T follicular helper cell (primary cell): ENCODE measurements around the gene ROBO1.

Experiments
- DNase-seq: peaks from one replicate; pipeline ENCODE4 v3.0.0-alpha.2; 2020; ENCODE audit warnings: low read depth

Gene ROBO1

GRCh38 chr3:79015854-79016253, 751.9 kb downstream of the ROBO1 start:
- DNase-seq: no peak

GRCh38 chr3:79012946-79013362, 754.8 kb downstream of the ROBO1 start:
- DNase-seq: no peak

GRCh38 chr3:79012530-79012913, 755.3 kb downstream of the ROBO1 start:
- DNase-seq: no peak

- no peak for DNase-seq
Observed at GRCh38 chr3:79011821-79012529, 755.8 kb downstream of the ROBO1 start.

- no peak for DNase-seq
Observed at GRCh38 chr3:79009861-79010260, 757.9 kb downstream of the ROBO1 start.

GRCh38 chr3:79006077-79006476, 761.7 kb downstream of the ROBO1 start:
- DNase-seq: no peak

- no peak for DNase-seq
Observed at GRCh38 chr3:79005084-79005483, 762.7 kb downstream of the ROBO1 start.

- no peak for DNase-seq
Observed at GRCh38 chr3:79003994-79004393, 763.8 kb downstream of the ROBO1 start.

- DNase-seq: no peak
Observed at GRCh38 chr3:79002465-79003372, 765.1 kb downstream of the ROBO1 start.

GRCh38 chr3:79001255-79001654, 766.5 kb downstream of the ROBO1 start:
- DNase-seq: no peak

GRCh38 chr3:78999139-78999538, 768.7 kb downstream of the ROBO1 start:
- no peak for DNase-seq

GRCh38 chr3:78995087-78995486, 772.7 kb downstream of the ROBO1 start:
- DNase-seq: no peak

- no peak for DNase-seq
Observed at GRCh38 chr3:78994174-78995027, 773.4 kb downstream of the ROBO1 start.

- no peak for DNase-seq
Observed at GRCh38 chr3:78993375-78993774, 774.4 kb downstream of the ROBO1 start.

GRCh38 chr3:78992830-78993229, 775.0 kb downstream of the ROBO1 start:
- DNase-seq: no peak

GRCh38 chr3:78992400-78992799, 775.4 kb downstream of the ROBO1 start:
- DNase-seq: no peak

- no peak for DNase-seq
Observed at GRCh38 chr3:78991656-78992055, 776.1 kb downstream of the ROBO1 start.

- no peak for DNase-seq
Observed at GRCh38 chr3:78990156-78990555, 777.6 kb downstream of the ROBO1 start.

- no peak for DNase-seq
Observed at GRCh38 chr3:78988324-78988723, 779.5 kb downstream of the ROBO1 start.

- DNase-seq: no peak
Observed at GRCh38 chr3:78986416-78987101, 781.2 kb downstream of the ROBO1 start.

GRCh38 chr3:78985981-78986380, 781.8 kb downstream of the ROBO1 start:
- DNase-seq: no peak

- DNase-seq: no peak
Observed at GRCh38 chr3:78979028-78979427, 788.8 kb downstream of the ROBO1 start.
